Measurements from ENCODE around the gene RPRM. TPM values are rescaled to one million over a fixed set of nuclear protein-coding genes. Genes with fewer than 3 reads are reported as not detected.
A peak's percentile ranks its signal among the peaks of the same experiment; 100 is the strongest.

The RPRM gene
- total and polyA plus RNA-seq, 7 experiments from 2014 or later: 0.15 to 0.76 (median 0.20) TPM; not detected in 3

DNA sequence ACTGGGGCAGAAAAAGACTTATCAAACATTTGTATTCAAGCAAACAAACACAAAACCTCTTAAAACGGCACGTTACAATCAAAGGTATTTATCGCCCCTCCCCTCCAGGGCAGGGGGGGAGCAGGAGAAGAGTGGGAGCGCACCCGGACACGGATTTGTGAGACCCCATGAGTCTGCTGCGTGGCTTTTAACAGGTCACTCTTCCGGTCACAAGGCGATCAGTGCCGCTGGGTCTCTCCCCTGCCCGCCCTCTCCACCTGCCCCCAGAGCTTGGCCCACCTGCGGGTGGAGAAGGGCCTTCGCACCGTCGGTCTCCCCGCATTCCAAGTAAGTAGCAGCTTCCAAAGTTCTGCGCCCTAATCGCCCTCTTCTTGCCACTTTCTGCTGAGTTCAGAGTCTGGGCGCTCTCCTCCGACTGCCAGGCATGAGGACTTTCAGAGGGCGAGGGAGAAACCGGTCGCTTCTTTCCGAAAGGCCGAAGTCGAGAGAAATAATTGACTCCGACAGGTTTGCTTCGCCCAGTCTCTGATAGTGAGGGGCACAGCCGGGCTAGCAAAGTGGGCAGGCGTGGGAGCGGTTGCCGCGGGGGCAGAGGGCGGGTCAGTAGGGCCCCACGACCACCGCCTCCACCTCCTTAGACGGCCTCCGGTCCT, 800 bp downstream of the RPRM start:
- H3K36me3 ChIP-seq (ENCODE audit: control insufficient read depth in 2 of 3, insufficient read depth in 3 of 3, low read length in 3 of 3): no peaks in the 10 kb centered on the region
- DNase-seq (no peak), ATAC-seq (no peak)
- no peak overlapping the region for H3K27ac Mint-ChIP-seq
- peaks cover 9 to 26% (median 18%) of the 10 kb centered on the region in 7 donors for H3K4me1 Mint-ChIP-seq
- peaks cover 0 to 9% of the 10 kb centered on the region in 2 donors for H3K4me1 ChIP-seq (ENCODE audit: control insufficient read depth in 2 of 2, insufficient read depth in 2 of 2, low read length in 2 of 2)
- intact Hi-C loops (cut with micrococcal nuclease): loop anchor here (1.0 to 10.0 kb wide), 7 partner anchors 317 to 1301 kb away; partner anchors contain the start of gene STAM2 (in 1 of the 2)
- no peaks in the 10 kb centered on the region for H3K36me3 Mint-ChIP-seq
- CTCF ChIA-PET: no interaction called here
- peaks cover 0 to 3% (median 0%) of the 10 kb centered on the region in 11 donors for H3K9me3 Mint-ChIP-seq
- H3K27me3 Mint-ChIP-seq: peaks cover 62 to 85% (median 76%) of the 10 kb centered on the region in 5 donors
- POLR2A ChIA-PET: no interaction called here
- H3K4me3 ChIP-seq (ENCODE audit: low read length): peak overlapping the region; percentile 38
- H3K27ac ChIP-seq (ENCODE audit: low read depth, low read length): no peak overlapping the region
- H3K27me3 ChIP-seq (ENCODE audit: control insufficient read depth in 2 of 2, insufficient read depth in 2 of 2, low read length in 2 of 2): peaks cover 0 to 25% of the 10 kb centered on the region in 2 donors
- no peaks in the 10 kb centered on the region for H3K9me3 ChIP-seq (ENCODE audit: control insufficient read depth in 2 of 3, low read length in 3 of 3)
- H3K4me3 Mint-ChIP-seq: peak overlapping the region; percentile 62 to 87 (median 80)

DNA sequence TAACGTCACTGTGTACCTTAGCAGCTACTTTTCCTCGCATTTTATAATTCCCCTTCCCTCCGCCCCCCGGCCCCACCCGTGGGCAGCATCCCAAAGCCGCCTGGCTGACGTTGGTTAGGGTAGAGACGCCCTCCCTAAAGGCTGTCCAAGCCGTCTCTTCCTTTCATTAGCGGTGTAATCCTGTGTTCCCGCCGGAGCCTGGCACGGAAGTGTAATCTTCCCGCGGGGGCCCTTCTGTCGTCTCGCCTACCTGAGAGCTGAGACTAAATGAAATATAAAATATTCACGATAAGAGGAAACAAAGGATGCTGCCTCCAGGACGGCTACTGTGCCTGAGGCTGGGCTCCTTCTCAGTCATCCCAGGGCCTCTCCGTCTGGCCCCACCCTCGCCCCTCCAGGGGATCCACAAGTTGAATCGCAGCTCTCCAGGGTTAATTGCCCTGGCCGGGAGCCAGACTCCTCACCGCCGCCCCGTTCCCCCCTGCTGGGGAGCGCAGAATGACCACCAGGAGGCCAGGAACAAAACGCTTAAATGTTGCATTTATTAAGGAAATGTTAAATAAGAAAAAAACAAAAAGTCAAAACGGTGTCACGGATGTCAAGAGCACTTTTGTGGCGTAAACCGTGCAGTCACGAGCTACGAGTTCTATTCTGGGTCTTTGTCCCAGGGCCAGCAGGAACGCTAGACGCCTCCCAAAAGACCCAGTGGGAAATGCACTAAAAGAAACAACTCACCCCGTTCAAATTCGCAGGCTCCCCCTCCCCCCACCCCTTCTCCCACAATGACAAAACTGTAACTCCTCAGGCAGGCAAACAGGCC, 1.5 kb downstream of the RPRM start:
- peaks cover 0 to 3% (median 0%) of the 10 kb centered on the region in 11 donors for H3K9me3 Mint-ChIP-seq
- ChIA-PET POLR2A (no interaction called here), CTCF (no interaction called here)
- peaks cover 63 to 84% (median 71%) of the 10 kb centered on the region in 5 donors for H3K27me3 Mint-ChIP-seq
- no peak overlapping the region for H3K27ac ChIP-seq (ENCODE audit: low read depth, low read length)
- no peak overlapping the region for H3K27ac Mint-ChIP-seq
- peaks cover 9 to 26% (median 18%) of the 10 kb centered on the region in 7 donors for H3K4me1 Mint-ChIP-seq
- no peaks in the 10 kb centered on the region for H3K36me3 Mint-ChIP-seq
- intact Hi-C loops (cut with micrococcal nuclease): loop anchor here in 1 of 2 donors (5.0 to 10.0 kb wide), 3 partner anchors 550 to 1300 kb away; partner anchors contain the start of gene STAM2
- H3K27me3 ChIP-seq (ENCODE audit: control insufficient read depth in 2 of 2, insufficient read depth in 2 of 2, low read length in 2 of 2): peaks cover 0 to 25% of the 10 kb centered on the region in 2 donors
- H3K4me3 ChIP-seq (ENCODE audit: low read length): no peak overlapping the region
- ATAC-seq (no peak), DNase-seq (no peak)
- peak overlapping the region; percentile 14 to 87 (median 80) for H3K4me3 Mint-ChIP-seq
- no peaks in the 10 kb centered on the region for H3K36me3 ChIP-seq (ENCODE audit: control insufficient read depth in 2 of 3, insufficient read depth in 3 of 3, low read length in 3 of 3)
- H3K4me1 ChIP-seq (ENCODE audit: control insufficient read depth in 2 of 2, insufficient read depth in 2 of 2, low read length in 2 of 2): peaks cover 0 to 9% of the 10 kb centered on the region in 2 donors
- no peaks in the 10 kb centered on the region for H3K9me3 ChIP-seq (ENCODE audit: control insufficient read depth in 2 of 3, low read length in 3 of 3)

DNA sequence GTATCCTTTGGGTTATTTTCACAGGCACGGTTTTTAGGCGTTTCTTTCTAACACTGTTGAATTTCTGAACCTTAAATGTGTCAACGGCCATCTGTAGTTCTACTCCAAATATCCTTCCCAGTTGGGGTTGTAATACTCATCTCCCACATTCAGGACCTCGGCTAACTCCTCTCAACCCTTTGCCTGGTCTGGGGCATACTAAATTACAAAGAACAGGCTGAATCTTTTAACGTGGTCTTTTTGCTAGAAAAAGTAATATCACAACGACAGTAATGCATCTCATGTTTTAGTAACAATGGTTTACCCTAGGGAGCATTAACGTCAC, 2.1 kb downstream of the RPRM start:
- Histone ChIP-seq H3K27ac (ENCODE audit: low read depth, low read length) (no peak overlapping the region), H3K27me3 (ENCODE audit: control insufficient read depth in 2 of 2, insufficient read depth in 2 of 2, low read length in 2 of 2) (peaks cover 0 to 25% of the 10 kb centered on the region in 2 donors), H3K36me3 (ENCODE audit: control insufficient read depth in 2 of 3, insufficient read depth in 3 of 3, low read length in 3 of 3) (no peaks in the 10 kb centered on the region), H3K4me3 (ENCODE audit: low read length) (no peak overlapping the region), H3K4me1 (ENCODE audit: control insufficient read depth in 2 of 2, insufficient read depth in 2 of 2, low read length in 2 of 2) (peaks cover 0 to 9% of the 10 kb centered on the region in 2 donors), H3K9me3 (ENCODE audit: control insufficient read depth in 2 of 3, low read length in 3 of 3) (no peaks in the 10 kb centered on the region)
- intact Hi-C loops (cut with micrococcal nuclease): loop anchor here in 1 of 2 donors (5.0 to 10.0 kb wide), 3 partner anchors 549 to 1299 kb away; partner anchors contain the start of gene STAM2
- Mint-ChIP-seq H3K9me3 (peaks cover 0 to 3% (median 0%) of the 10 kb centered on the region in 11 donors), H3K27me3 (peaks cover 63 to 86% (median 69%) of the 10 kb centered on the region in 5 donors), H3K4me1 (peaks cover 9 to 26% (median 18%) of the 10 kb centered on the region in 7 donors), H3K36me3 (no peaks in the 10 kb centered on the region), H3K27ac (no peak overlapping the region), H3K4me3 (peak overlapping the region in 2 of 10 donors; percentile 79 to 81)
- ATAC-seq (no peak), DNase-seq (no peak)
- ChIA-PET POLR2A (no interaction called here), CTCF (no interaction called here)

DNA sequence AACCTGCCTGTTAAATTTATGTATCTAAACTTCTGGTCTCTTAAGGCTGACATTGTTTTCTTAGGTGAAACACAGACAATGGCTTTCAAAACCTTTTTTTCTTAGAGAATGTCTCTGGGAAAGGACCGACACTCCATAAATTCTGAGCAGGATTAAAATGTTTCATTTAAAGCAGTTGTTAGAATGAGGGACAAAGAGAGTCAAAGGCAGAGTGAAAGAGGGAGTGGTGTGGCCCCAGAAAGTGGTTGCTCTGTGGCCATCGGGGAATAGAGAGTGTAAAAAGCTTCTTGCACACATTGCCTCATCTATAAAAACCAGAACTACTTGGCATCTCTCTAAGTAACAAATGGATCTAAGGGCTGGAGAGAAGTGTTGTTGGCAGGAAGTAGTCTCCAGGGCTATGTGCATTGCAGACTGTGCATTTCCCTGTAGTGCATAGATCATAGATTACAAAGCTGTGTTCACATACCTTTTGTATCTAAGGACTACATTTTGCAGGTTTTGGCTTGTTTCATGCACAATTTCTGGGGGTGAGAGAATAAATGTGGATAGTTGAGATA, 3.6 kb downstream of the RPRM start:
- Mint-ChIP-seq H3K4me3 (peak overlapping the region in 2 of 10 donors; percentile 4 to 21), H3K27me3 (peaks cover 59 to 75% (median 63%) of the 10 kb centered on the region in 5 donors), H3K36me3 (no peaks in the 10 kb centered on the region), H3K4me1 (peaks cover 9 to 25% (median 18%) of the 10 kb centered on the region in 7 donors), H3K9me3 (peaks cover 0 to 3% (median 0%) of the 10 kb centered on the region in 11 donors), H3K27ac (no peak overlapping the region)
- ATAC-seq (no peak), DNase-seq (no peak)
- H3K4me1 ChIP-seq (ENCODE audit: control insufficient read depth in 2 of 2, insufficient read depth in 2 of 2, low read length in 2 of 2): peaks cover 0 to 9% of the 10 kb centered on the region in 2 donors
- H3K9me3 ChIP-seq (ENCODE audit: control insufficient read depth in 2 of 3, low read length in 3 of 3): no peaks in the 10 kb centered on the region
- CTCF ChIA-PET: no interaction called here
- H3K27me3 ChIP-seq (ENCODE audit: control insufficient read depth in 2 of 2, insufficient read depth in 2 of 2, low read length in 2 of 2): peaks cover 0 to 25% of the 10 kb centered on the region in 2 donors
- POLR2A ChIA-PET: no interaction called here
- no peak overlapping the region for H3K4me3 ChIP-seq (ENCODE audit: low read length)
- no peaks in the 10 kb centered on the region for H3K36me3 ChIP-seq (ENCODE audit: control insufficient read depth in 2 of 3, insufficient read depth in 3 of 3, low read length in 3 of 3)
- intact Hi-C loops (cut with micrococcal nuclease): loop anchor here in 1 of 2 donors (5.0 to 10.0 kb wide), 3 partner anchors 548 to 1298 kb away; partner anchors contain the start of gene STAM2
- no peak overlapping the region for H3K27ac ChIP-seq (ENCODE audit: low read depth, low read length)

DNA sequence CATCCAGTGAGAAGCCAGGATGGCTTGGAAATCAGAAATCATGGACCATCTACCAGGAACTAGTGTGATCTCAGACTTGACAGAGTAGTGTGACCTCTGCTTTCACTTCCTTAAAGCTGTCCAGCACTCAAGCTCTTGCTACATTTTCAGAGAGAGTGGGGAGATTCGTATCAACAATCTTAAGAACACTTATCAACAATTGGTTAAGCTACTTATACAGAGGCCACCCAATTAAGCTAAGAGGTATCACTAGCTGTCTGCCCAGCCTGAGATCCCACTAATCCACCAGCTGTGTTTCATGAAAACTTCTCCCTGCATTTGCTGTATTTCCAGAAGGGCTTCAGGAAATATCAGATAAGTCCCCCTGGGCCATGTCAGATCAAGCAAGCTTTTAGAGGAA, 4.2 kb downstream of the RPRM start:
- H3K27ac ChIP-seq (ENCODE audit: low read depth, low read length): no peak overlapping the region
- Mint-ChIP-seq H3K4me3 (no peak overlapping the region), H3K4me1 (peaks cover 9 to 25% (median 18%) of the 10 kb centered on the region in 7 donors), H3K27ac (no peak overlapping the region), H3K27me3 (peaks cover 53 to 69% (median 58%) of the 10 kb centered on the region in 5 donors), H3K36me3 (no peaks in the 10 kb centered on the region), H3K9me3 (peaks cover 0 to 3% (median 0%) of the 10 kb centered on the region in 11 donors)
- peaks cover 0 to 9% of the 10 kb centered on the region in 2 donors for H3K4me1 ChIP-seq (ENCODE audit: control insufficient read depth in 2 of 2, insufficient read depth in 2 of 2, low read length in 2 of 2)
- no peak for DNase-seq
- no peak for ATAC-seq
- no peak overlapping the region for H3K4me3 ChIP-seq (ENCODE audit: low read length)
- intact Hi-C loops (cut with micrococcal nuclease): loop anchor here in 1 of 2 donors (10.0 kb wide), 1 partner anchor 620 kb away; no protein-coding TSS in a partner anchor
- ChIA-PET POLR2A (no interaction called here), CTCF (no interaction called here)
- no peaks in the 10 kb centered on the region for H3K9me3 ChIP-seq (ENCODE audit: control insufficient read depth in 2 of 3, low read length in 3 of 3)
- H3K36me3 ChIP-seq (ENCODE audit: control insufficient read depth in 2 of 3, insufficient read depth in 3 of 3, low read length in 3 of 3): no peaks in the 10 kb centered on the region
- H3K27me3 ChIP-seq (ENCODE audit: control insufficient read depth in 2 of 2, insufficient read depth in 2 of 2, low read length in 2 of 2): peaks cover 0 to 25% of the 10 kb centered on the region in 2 donors

DNA sequence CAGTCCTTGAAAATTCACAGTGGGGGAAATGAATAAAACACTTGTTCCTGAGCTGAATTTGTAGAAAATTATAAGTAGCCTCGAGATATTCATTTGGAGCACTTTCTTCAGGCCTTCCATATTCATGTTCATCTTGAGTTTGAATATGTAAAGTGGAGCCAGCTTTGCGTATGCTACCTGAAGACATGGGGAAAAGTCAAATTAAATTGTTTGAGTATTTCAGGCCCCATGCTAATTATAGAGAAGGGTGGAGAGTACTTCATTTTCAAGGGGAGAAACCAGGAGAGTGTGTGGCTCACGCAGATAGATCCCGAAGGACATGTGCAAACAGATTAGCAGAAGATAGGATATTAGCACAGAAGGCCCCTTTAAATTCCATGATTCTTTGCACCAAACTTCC, 7.7 kb downstream of the RPRM start:
- H3K36me3 Mint-ChIP-seq: no peaks in the 10 kb centered on the region
- POLR2A ChIA-PET: no interaction called here
- no peaks in the 10 kb centered on the region for H3K36me3 ChIP-seq (ENCODE audit: control insufficient read depth in 2 of 3, insufficient read depth in 3 of 3, low read length in 3 of 3)
- no peak for DNase-seq
- H3K9me3 Mint-ChIP-seq: peaks cover 0 to 3% (median 0%) of the 10 kb centered on the region in 11 donors
- no peaks in the 10 kb centered on the region for H3K4me1 ChIP-seq (ENCODE audit: control insufficient read depth in 2 of 2, insufficient read depth in 2 of 2, low read length in 2 of 2)
- no peak overlapping the region for H3K27ac Mint-ChIP-seq
- no peak for ATAC-seq
- intact Hi-C loops (cut with micrococcal nuclease): loop anchor here in 1 of 2 donors (10.0 kb wide), 1 partner anchor 616 kb away; no protein-coding TSS in a partner anchor
- CTCF ChIA-PET: no interaction called here
- H3K4me1 Mint-ChIP-seq: no peaks in the 10 kb centered on the region
- H3K9me3 ChIP-seq (ENCODE audit: control insufficient read depth in 2 of 3, low read length in 3 of 3): no peaks in the 10 kb centered on the region
- peaks cover 0 to 10% of the 10 kb centered on the region in 2 donors for H3K27me3 ChIP-seq (ENCODE audit: control insufficient read depth in 2 of 2, insufficient read depth in 2 of 2, low read length in 2 of 2)
- H3K27me3 Mint-ChIP-seq: peaks cover 19 to 49% (median 36%) of the 10 kb centered on the region in 5 donors
- H3K4me3 Mint-ChIP-seq: no peak overlapping the region
- H3K4me3 ChIP-seq (ENCODE audit: low read length): no peak overlapping the region
- no peak overlapping the region for H3K27ac ChIP-seq (ENCODE audit: low read depth, low read length)
